CD4-positive, alpha-beta T cell treated with Interleukin-17A for 4 hours (primary cell): ENCODE measurements around the gene PITPNM3.
"Not testable (repeated sequence)": the region's sequence is repeated elsewhere in the genome, so short reads cannot be mapped to it uniquely, and the experiment has no call there.

Source experiments
- DNase-seq: peaks from one replicate; pipeline ENCODE4 v3.0.0-alpha.2; 2020; ENCODE audit warnings: mixed read lengths

PITPNM3 gene

GRCh38 chr17:6497496-6498221 lies 58.7 kb downstream of the PITPNM3 start:
- DNase-seq, result no peak

GRCh38 chr17:6496640-6497441 lies 59.5 kb downstream of the PITPNM3 start:
- DNase-seq, result no peak

GRCh38 chr17:6496116-6496481 lies 60.3 kb downstream of the PITPNM3 start:
- peak; percentile 18 for DNase-seq

DNA sequence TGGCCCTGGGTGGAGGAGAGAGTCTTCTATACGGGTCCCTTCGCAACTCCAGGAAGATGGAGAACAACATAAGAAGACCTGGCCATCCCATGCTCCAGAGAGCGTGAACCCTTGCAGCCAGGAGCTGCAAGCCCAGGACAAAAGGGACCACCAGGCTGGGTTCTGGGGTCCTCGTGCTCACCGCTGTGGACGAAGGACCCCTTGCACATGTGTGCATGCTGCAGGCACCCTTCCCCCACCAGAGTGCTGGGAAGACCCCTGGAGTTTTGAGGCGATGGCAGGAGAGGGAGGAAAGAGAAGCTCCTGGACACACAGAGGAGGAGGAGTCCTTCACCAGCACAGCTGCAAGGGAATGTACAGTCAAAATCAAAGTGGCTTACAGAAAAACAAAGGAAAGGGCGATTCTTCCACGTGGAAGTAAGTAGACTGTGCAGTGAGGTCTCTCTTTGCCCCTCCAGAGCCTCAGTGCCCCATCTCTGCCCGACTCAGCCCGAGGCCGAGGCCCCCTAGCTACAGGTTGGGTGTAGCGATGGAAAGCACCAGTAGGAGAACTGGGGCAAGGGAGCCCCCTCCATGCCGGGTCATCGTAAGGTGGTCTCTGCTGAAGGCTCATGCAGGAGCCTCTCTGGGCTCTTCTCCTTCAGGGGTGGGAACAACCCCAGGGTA lies 60.8 kb downstream of the PITPNM3 start:
- no peak for DNase-seq

GRCh38 chr17:6494239-6494941 lies 62.0 kb downstream of the PITPNM3 start:
- DNase-seq, result no peak

DNA sequence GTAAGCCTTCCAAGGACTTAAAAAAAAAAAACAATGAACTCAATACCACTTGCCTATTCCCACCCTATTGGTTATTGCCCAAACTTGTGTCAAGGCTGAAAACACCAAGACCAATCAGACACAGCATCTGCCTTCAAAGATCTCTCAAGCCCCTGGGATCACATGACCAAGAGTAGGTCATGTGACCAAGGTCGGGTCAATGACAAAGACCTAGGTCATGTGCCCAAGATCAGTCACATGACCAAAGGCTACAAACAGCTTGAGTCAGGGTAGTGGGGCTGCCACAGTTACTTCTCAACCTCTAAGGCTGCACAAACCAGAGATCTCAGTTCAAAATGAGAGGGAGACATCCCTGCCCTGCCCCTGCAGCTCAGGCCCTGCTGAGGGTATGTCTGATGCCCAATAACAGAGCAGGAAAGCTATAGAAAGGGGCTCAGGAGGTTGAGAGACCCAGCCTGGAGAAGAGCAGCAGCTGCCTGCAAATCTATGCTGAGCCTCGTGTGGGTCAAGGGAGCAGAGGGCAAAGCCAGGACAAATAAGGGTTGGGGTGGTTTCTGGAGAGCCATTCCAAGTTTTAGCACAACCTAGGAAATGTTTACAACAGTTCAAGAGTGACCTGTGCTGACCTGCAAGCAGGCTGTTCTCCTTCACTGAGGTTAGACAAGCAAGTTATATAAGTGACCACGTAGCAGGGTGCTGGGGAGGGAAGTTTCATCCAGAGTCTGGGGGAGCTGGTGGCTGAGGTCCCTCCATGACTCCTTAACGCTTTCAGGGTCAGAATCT lies 63.3 kb downstream of the PITPNM3 start:
- DNase-seq, result no peak

- no peak for DNase-seq
Measured at GRCh38 chr17:6491071-6491700, 65.2 kb downstream of the PITPNM3 start.

DNA sequence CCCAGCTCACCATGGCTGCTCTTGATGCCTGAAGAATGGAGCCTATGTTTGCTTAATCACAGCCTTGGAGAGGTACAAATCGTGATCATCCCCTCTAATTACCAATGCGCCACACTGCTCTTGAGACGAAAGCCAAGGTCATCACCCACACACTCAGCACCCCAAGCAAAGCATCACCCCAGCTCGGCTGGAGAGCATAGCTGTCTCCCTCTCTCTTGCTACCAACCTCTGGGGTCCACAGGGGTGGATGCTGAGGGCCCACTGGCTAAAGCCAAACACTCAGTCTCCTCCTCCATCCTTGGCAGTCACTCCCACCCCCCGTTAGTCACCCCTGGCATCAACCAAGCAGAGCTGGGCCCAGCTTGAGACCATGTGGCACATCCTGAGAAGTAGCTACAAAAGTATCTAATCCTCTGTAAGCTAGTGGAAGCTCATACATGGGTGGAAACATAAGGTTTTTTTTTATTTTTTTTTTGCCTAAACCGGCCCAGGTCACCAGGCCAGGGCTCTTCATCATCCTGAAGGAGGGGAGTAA lies 67.3 kb downstream of the PITPNM3 start:
- DNase-seq, result no peak

DNA sequence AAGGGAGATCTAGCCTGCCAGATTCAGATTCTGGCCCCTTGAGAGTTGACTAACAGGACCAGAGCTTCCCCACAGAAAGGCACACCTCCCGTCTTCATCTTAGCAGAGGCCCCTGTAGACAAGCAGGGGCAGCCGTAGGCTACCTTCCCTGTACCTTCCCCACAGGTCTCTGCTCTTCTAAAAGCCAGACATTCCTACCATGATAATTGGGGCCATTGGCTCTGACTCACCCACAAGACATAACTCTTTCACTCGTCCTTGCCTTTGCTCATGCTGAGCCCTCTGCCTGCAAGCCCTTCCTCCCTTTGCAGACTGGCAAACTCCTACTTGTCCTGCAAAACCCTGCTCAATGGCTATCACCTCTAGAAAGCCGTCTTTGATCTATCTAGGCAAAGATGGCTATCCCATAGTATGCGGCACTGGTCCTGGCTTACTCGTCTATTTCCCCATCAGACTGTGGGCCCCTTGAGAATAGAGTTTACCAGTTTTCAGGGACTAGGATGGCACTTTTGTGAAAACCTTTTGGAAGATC lies 68.3 kb downstream of the PITPNM3 start:
- no peak for DNase-seq

DNA sequence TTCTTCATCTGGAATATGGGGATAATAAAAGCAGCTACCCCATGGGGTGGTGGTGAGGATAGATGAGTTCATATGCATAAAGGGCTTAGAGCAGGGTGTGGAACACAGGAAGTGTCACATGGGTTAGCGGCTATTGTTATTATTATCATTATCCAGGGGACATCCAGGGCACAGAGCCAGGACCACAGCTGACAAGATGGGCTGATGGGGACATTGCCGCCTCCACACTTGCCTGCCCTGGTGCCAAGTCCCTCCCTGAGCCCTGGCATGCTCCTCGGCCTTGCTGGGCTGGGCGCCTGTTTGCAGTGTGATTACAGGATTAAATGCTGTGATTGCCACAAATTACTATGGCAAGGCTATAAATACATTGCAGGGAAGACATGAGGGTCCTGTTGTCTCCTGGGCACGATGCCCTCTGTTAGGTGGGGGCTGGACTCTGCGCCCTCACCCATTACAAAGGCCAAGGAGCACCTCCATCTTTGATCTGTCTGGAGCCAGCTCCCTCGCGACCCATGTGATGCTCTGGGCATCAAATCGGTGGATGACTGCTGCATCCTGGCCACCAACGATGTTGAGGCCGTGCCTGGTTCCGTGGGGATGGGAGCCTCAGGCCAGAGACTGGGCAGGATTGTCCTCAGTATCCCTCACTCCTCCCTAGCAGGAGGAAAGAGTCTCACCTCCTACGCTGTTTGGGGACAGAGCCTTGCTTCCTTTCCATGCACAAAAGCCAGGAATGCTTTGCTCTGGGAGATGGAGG lies 68.9 kb downstream of the PITPNM3 start:
- DNase-seq, result no peak

- DNase-seq, result no peak
Measured at GRCh38 chr17:6485646-6486412, 70.5 kb downstream of the PITPNM3 start.

DNA sequence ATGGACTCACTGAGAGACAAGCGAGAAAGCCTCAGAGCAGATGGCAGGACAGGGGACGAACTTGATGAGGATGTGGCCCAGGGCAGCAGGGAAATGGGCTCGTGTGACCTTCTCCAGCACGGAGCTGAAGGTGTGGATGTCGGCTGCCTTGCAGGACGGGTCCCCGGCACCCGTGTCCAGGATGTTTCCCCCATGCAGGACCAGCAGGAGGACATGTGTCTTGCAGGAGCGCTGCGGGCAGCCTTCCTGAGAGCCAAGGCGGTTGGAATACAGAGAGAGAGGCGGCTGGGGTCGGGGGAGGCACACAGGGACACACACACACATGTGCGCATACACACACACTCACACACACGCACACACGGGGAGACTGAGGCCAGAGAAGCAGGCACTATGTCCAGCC lies 72.8 kb downstream of the PITPNM3 start:
- DNase-seq, result no peak

- DNase-seq, result not testable (repeated sequence)
Measured at GRCh38 chr17:6482796-6483195, 73.6 kb downstream of the PITPNM3 start.

DNA sequence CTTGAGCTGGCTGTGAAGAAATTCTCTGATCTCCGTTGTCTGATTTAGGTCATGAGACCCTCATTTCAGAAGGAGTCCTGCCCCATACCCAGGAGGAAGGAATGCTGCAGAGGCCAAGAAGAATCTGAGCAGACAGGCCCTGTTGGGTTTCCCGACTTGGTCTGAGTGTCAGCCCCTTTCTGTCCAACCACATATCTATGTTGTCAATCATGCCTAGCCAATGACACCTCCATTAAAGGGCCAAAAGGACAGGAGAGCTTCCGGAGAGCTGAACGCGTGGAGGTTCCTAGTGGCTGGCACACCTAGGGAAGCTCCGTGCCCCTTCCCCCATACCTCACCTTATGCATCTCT lies 74.3 kb downstream of the PITPNM3 start:
- DNase-seq, result no peak

- DNase-seq, result no peak
Measured at GRCh38 chr17:6480303-6480675, 76.1 kb downstream of the PITPNM3 start.

DNA sequence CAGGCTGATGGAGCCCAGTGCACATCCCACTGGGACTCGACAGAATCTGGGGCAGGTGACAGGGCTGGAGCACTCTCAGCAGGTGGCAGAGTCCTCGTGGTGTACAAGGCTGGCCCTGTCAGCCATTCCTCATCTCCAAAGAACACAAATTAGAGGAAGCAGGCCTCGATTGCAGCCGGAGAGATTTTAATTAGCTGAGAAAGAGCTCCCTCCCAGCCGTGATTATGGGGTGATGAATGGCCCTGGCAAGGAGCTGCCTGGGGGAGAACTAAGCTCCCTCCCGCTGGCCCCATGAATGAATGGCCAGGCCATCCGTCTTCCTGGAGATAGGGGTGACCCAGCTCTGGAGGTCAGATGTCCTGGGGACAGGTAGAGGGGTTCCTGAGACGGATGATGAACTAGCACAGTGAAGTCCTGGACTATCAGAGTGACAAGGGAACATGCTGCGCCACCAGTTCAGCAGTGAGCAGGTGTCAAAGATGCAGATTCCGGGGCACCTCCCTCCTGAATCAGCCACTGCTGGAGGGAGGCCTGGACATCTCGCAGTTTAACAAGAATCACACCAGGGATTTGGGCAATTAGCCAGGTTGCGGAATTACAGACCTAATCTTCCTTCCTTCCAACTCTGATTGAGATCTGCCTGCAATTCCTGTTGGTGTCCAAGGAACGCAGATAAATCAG lies 76.6 kb downstream of the PITPNM3 start:
- DNase-seq, result no peak

- no peak for DNase-seq
Measured at GRCh38 chr17:6478486-6478885, 77.9 kb downstream of the PITPNM3 start.

- no peak for DNase-seq
Measured at GRCh38 chr17:6477831-6478383, 78.4 kb downstream of the PITPNM3 start.

DNA sequence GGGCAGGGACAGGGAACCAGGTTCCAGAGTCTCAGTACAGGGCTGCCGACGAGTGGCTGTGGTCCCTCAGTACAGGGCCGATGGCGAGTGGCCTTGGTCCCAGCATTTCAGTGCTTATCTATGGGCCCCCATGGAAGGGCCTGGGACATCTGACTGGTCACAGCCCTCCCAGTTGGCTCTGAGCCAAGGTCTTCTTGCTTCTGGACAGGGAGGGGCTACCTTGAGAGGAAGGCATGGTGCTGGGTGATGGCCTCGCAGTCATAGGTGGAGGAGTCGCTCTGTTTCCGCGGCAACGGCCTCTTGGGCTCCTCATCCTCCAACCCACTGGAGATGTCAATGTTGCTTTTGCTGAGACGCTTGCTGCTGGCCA lies 79.6 kb downstream of the PITPNM3 start:
- DNase-seq, result no peak
